HEK293 (cell line): ENCODE results near the gene MAGED2.

ENCODE experiments used
- CTCF ChIA-PET: fragments of 350-600 bp; formaldehyde crosslinking; extraction: SDS; loops from one replicate; lab custom pipeline; 2021; ENCODE audit warnings: antibody characterized with exemption; lab: Yijun Ruan, JAX
- POLR2A ChIA-PET: fragments of 300-600 bp; formaldehyde crosslinking; extraction: SDS; loops from one replicate; lab custom pipeline; 2020; ENCODE audit warnings: antibody characterized with exemption, inconsistent platforms; lab: Yijun Ruan, JAX
- H3K27ac ChIP-seq: fragments of 200-500 bp; sonication (Bioruptor generic); 2 replicates; pipeline ENCODE4 v1.5.1; 2014; ENCODE audit warnings: low read depth, low read length, control low read depth, inconsistent platforms; ENCODE audit errors: extremely low read depth
- H3K36me3 ChIP-seq, 2 experiments: fragments of 200-500 bp in 1 of 2; sonication (Bioruptor generic) in 1 of 2; 1 replicate in 1 of 2; 2 replicates in 1 of 2; pipeline ENCODE4 v1.5.1; 2014 to 2017; ENCODE audit warnings: inconsistent platforms in 2 of 2, low read length in 2 of 2; ENCODE audit not compliant: control insufficient read depth in 2 of 2, insufficient read depth in 1 of 2
- H3K4me1 ChIP-seq: fragments of 200-500 bp; sonication (Bioruptor generic); 2 replicates; pipeline ENCODE4 v1.5.1; 2014; ENCODE audit warnings: mild to moderate bottlenecking, low read length, inconsistent platforms; ENCODE audit not compliant: control insufficient read depth, insufficient read depth
- H3K4me3 ChIP-seq: 2 replicates; pipeline ENCODE4 v1.5.1; 2011; ENCODE audit warnings: low read depth, mild to moderate bottlenecking, control low read depth, low read length, moderate library complexity
- H3K9me3 ChIP-seq: fragments of 200-500 bp; sonication (Bioruptor generic); 2 replicates; pipeline ENCODE4 v1.5.1; 2014; ENCODE audit warnings: low read depth, low read length, inconsistent platforms; ENCODE audit not compliant: control insufficient read depth, insufficient read depth
- FEZF1 ChIP-seq: fragments of 450-650 bp; formaldehyde crosslinking; IDR thresholded peaks from 2 replicates; pipeline ENCODE4 v1.5.1; 2016; ENCODE audit warnings: missing biosample characterization, missing genetic modification characterization
- SP2 ChIP-seq: fragments of 450-650 bp; formaldehyde crosslinking; IDR thresholded peaks from 2 replicates; pipeline ENCODE4 v1.5.1; 2016; ENCODE audit warnings: missing biosample characterization, missing genetic modification characterization
- ZBTB1 ChIP-seq: fragments of 450-650 bp; formaldehyde crosslinking; IDR thresholded peaks from 2 replicates; pipeline ENCODE4 v1.5.1; 2016; ENCODE audit warnings: missing biosample characterization, missing genetic modification characterization
- ZBTB21 ChIP-seq: fragments of 450-650 bp; formaldehyde crosslinking; IDR thresholded peaks from 2 replicates; pipeline ENCODE4 v1.5.1; 2017; ENCODE audit warnings: missing biosample characterization, missing genetic modification characterization
- ZBTB26 ChIP-seq: fragments of 450-650 bp; formaldehyde crosslinking; optimal IDR thresholded peaks from 2 replicates; pipeline ENCODE3; 2016; ENCODE audit warnings: missing biosample characterization, mild to moderate bottlenecking, missing genetic modification characterization
- ZBTB8A ChIP-seq: fragments of 450-650 bp; formaldehyde crosslinking; IDR thresholded peaks from 2 replicates; pipeline ENCODE4 v1.5.1; 2016; ENCODE audit warnings: missing biosample characterization, missing genetic modification characterization
- ZNF114 ChIP-seq: fragments of 450-650 bp; formaldehyde crosslinking; IDR thresholded peaks from 2 replicates; pipeline ENCODE4 v1.5.0; 2017; ENCODE audit warnings: missing biosample characterization, missing genetic modification characterization
- ZNF146 ChIP-seq: fragments of 450-650 bp; formaldehyde crosslinking; IDR thresholded peaks from 2 replicates; pipeline ENCODE4 v1.5.1; 2016; ENCODE audit warnings: missing biosample characterization, missing genetic modification characterization
- ZNF2 ChIP-seq: fragments of 450-650 bp; formaldehyde crosslinking; IDR thresholded peaks from 2 replicates; pipeline ENCODE4 v1.5.1; 2016; ENCODE audit warnings: missing biosample characterization, missing genetic modification characterization
- ZNF214 ChIP-seq: fragments of 450-650 bp; formaldehyde crosslinking; IDR thresholded peaks from 2 replicates; pipeline ENCODE4 v1.5.1; 2017; ENCODE audit warnings: missing biosample characterization, mild to moderate bottlenecking, missing genetic modification characterization, borderline replicate concordance
- ZNF354C ChIP-seq: fragments of 450-650 bp; formaldehyde crosslinking; IDR thresholded peaks from 2 replicates; pipeline ENCODE4 v1.5.1; 2016; ENCODE audit warnings: missing biosample characterization, missing genetic modification characterization, low read depth, borderline replicate concordance
- ZNF48 ChIP-seq: fragments of 450-650 bp; formaldehyde crosslinking; IDR thresholded peaks from 2 replicates; pipeline ENCODE4 v1.5.1; 2016; ENCODE audit warnings: missing biosample characterization, missing genetic modification characterization
- ZNF488 ChIP-seq: fragments of 450-650 bp; formaldehyde crosslinking; IDR thresholded peaks from 2 replicates; pipeline ENCODE4 v1.5.1; 2016; ENCODE audit warnings: missing biosample characterization, missing genetic modification characterization
- ZNF513 ChIP-seq: fragments of 450-650 bp; IDR thresholded peaks from 2 replicates; pipeline ENCODE4 v1.5.1; 2018; ENCODE audit warnings: missing biosample characterization, missing genetic modification characterization
- ZNF529 ChIP-seq: fragments of 450-650 bp; formaldehyde crosslinking; IDR thresholded peaks from 2 replicates; pipeline ENCODE4 v1.5.1; 2017; ENCODE audit warnings: missing genetic modification characterization, missing biosample characterization; ENCODE audit not compliant: insufficient replicate concordance
- ZNF530 ChIP-seq: fragments of 450-650 bp; formaldehyde crosslinking; IDR thresholded peaks from 2 replicates; pipeline ENCODE4 v1.5.1; 2016; ENCODE audit warnings: low read depth, missing biosample characterization, missing genetic modification characterization
- ZNF571 ChIP-seq: fragments of 450-650 bp; formaldehyde crosslinking; IDR thresholded peaks from 2 replicates; pipeline ENCODE4 v1.5.0; 2017; ENCODE audit warnings: missing biosample characterization, missing genetic modification characterization
- ZNF600 ChIP-seq: fragments of 450-650 bp; formaldehyde crosslinking; IDR thresholded peaks from 2 replicates; pipeline ENCODE4 v1.5.1; 2016; ENCODE audit warnings: missing biosample characterization, missing genetic modification characterization
- ZSCAN4 ChIP-seq: fragments of 450-650 bp; formaldehyde crosslinking; IDR thresholded peaks from 2 replicates; pipeline ENCODE4 v1.5.1; 2017; ENCODE audit warnings: missing biosample characterization, missing genetic modification characterization
- TF ChIP-seq, protein P1 (sequence below): fragments of 450-650 bp; formaldehyde crosslinking; IDR thresholded peaks from 2 replicates; pipeline ENCODE4 v1.5.1; 2016; ENCODE audit warnings: missing biosample characterization, missing genetic modification characterization
- TF ChIP-seq, protein P2 (sequence below): fragments of 450-650 bp; formaldehyde crosslinking; IDR thresholded peaks from 2 replicates; pipeline ENCODE4 v1.5.1; 2016; ENCODE audit warnings: missing biosample characterization, missing genetic modification characterization
- TF ChIP-seq, protein P3 (sequence below): fragments of 450-650 bp; formaldehyde crosslinking; IDR thresholded peaks from 2 replicates; pipeline ENCODE4 v1.5.1; 2016; ENCODE audit warnings: missing biosample characterization, missing genetic modification characterization, low read depth

MAGED2 gene

GRCh38 chrX:54810532-54810931, 3.0 kb downstream of the MAGED2 start:
- ChIA-PET POLR2A (no interaction called here), CTCF (no interaction called here)
- TF ChIP-seq FEZF1 (tag by site-specific recombination): no peak
- TF ChIP-seq, protein P1, sequence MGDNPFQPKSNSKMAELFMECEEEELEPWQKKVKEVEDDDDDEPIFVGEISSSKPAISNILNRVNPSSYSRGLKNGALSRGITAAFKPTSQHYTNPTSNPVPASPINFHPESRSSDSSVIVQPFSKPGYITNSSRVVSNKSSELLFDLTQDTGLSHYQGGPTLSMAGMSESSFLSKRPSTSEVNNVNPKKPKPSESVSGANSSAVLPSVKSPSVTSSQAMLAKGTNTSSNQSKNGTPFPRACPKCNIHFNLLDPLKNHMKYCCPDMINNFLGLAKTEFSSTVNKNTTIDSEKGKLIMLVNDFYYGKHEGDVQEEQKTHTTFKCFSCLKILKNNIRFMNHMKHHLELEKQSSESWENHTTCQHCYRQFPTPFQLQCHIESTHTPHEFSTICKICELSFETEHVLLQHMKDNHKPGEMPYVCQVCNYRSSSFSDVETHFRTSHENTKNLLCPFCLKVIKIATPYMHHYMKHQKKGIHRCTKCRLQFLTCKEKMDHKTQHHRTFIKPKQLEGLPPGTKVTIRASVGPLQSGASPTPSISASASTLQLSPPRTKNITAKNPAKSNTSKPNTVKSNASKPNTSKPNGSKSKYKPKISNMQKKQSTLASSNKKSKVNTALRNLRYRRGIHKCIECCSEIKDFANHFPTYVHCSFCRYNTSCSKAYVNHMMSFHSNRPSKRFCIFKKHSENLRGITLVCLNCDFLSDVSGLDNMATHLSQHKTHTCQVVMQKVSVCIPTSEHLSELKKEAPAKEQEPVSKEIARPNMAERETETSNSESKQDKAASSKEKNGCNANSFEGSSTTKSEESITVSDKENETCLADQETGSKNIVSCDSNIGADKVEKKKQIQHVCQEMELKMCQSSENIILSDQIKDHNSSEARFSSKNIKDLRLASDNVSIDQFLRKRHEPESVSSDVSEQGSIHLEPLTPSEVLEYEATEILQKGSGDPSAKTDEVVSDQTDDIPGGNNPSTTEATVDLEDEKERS: no peak
- no peak for TF ChIP-seq ZNF488 (tag by site-specific recombination)
- no peak for TF ChIP-seq SP2 (tag by site-specific recombination)
- TF ChIP-seq ZBTB1 (tag by site-specific recombination): no peak
- TF ChIP-seq, protein P2, sequence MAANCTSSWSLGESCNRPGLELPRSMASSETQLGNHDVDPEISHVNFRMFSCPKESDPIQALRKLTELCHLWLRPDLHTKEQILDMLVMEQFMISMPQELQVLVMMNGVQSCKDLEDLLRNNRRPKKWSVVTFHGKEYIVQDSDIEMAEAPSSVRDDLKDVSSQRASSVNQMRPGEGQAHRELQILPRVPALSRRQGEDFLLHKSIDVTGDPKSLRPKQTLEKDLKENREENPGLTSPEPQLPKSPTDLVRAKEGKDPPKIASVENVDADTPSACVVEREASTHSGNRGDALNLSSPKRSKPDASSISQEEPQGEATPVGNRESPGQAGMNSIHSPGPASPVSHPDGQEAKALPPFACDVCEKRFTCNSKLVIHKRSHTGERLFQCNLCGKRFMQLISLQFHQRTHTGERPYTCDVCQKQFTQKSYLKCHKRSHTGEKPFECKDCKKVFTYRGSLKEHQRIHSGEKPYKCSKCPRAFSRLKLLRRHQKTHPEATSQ (tag by site-specific recombination): no peak
- TF ChIP-seq ZBTB21 (tag by site-specific recombination): no peak
- TF ChIP-seq ZNF48 (tag by site-specific recombination): no peak
- TF ChIP-seq ZSCAN4 (tag by site-specific recombination): no peak
- H3K9me3 ChIP-seq: no peaks in the 10 kb centered on the region
- no peak overlapping the region for H3K4me3 ChIP-seq
- no peaks in the 10 kb centered on the region for H3K4me1 ChIP-seq
- H3K27ac ChIP-seq: no peak overlapping the region
- peaks cover 0 to 64% of the 10 kb centered on the region in 2 experiments; a peak in 2 of 3 replicates for H3K36me3 ChIP-seq

DNA sequence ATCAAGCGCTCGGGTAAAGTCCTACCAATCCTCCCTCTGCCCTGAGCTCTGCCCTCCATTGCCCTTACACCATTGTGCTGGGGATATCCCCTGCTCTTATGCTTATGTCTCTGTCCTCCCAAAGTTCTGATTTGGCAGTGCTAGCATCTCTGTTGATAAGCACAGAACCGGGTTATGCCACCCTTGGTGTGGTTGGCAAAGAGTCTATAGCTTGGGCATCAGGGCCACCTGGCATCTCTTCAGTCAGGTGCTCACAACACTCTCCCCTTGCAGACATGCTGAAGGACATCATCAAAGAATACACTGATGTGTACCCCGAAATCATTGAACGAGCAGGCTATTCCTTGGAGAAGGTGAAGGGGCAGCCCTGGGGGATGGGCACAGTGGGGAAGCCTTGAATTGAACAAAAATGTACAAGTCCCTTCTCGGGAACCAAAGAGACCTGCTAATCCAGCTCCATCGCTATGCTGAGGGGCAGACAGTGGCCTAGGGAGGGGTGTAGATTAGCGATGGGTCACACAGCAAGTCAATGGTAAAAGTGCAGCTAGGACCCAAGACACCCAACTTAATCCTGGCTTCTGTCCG, 3.8 kb downstream of the MAGED2 start:
- POLR2A ChIA-PET: no interaction called here
- Histone ChIP-seq H3K27ac (no peak overlapping the region), H3K4me3 (no peak overlapping the region), H3K4me1 (no peaks in the 10 kb centered on the region), H3K36me3 (peaks cover 6 to 73% of the 10 kb centered on the region in 2 experiments; a peak in 2 of 3 replicates)
- no peak for TF ChIP-seq ZNF354C (tag by site-specific recombination)
- TF ChIP-seq ZBTB26 (tag by site-specific recombination): no peak
- no peak for TF ChIP-seq FEZF1 (tag by site-specific recombination)
- TF ChIP-seq ZNF214: no peak
- no peak for TF ChIP-seq ZNF529 (tag by site-specific recombination)
- no peak for TF ChIP-seq ZNF513 (tag by site-specific recombination)
- no peak for TF ChIP-seq ZNF146 (tag by site-specific recombination)
- TF ChIP-seq ZNF600: no peak
- TF ChIP-seq ZNF571 (tag by site-specific recombination): no peak
- no peak for TF ChIP-seq ZBTB8A (tag by site-specific recombination)
- no peak for TF ChIP-seq ZBTB21 (tag by site-specific recombination)
- no peak for TF ChIP-seq ZNF530 (tag by site-specific recombination)
- TF ChIP-seq ZNF2 (tag by site-specific recombination): no peak
- TF ChIP-seq ZNF114: no peak
- TF ChIP-seq, protein P3, sequence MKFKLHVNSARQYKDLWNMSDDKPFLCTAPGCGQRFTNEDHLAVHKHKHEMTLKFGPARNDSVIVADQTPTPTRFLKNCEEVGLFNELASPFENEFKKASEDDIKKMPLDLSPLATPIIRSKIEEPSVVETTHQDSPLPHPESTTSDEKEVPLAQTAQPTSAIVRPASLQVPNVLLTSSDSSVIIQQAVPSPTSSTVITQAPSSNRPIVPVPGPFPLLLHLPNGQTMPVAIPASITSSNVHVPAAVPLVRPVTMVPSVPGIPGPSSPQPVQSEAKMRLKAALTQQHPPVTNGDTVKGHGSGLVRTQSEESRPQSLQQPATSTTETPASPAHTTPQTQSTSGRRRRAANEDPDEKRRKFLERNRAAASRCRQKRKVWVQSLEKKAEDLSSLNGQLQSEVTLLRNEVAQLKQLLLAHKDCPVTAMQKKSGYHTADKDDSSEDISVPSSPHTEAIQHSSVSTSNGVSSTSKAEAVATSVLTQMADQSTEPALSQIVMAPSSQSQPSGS (tag by site-specific recombination): no peak
- TF ChIP-seq, all 188 proteins: peak for 0
- no peaks in the 10 kb centered on the region for H3K9me3 ChIP-seq
- CTCF ChIA-PET: interaction anchor here (0.6 kb wide), 1 partner anchor 732 kb away, joined by 4 read pairs; no protein-coding TSS in a partner anchor
